KMS-11 (cell line): Measurements from ENCODE around the gene RANBP17.

Source experiments
- H2AFZ ChIP-seq: fragments of 200-600 bp; sonication (generic); 2 replicates; pipeline ENCODE4 v1.6.1; 2016; ENCODE audit warnings: antibody characterized with exemption, mixed run types, low read depth
- H3K27ac ChIP-seq: fragments of 200-600 bp; sonication (generic); 2 replicates; pipeline ENCODE4 v1.6.1; 2016; ENCODE audit warnings: mild to moderate bottlenecking, mixed run types
- H3K27me3 ChIP-seq: fragments of 200-600 bp; sonication (generic); 2 replicates; pipeline ENCODE4 v1.6.1; 2017; ENCODE audit warnings: mild to moderate bottlenecking, low read depth, mixed run types, moderate library complexity; ENCODE audit not compliant: insufficient read depth
- H3K36me3 ChIP-seq: fragments of 200-600 bp; sonication (generic); 2 replicates; pipeline ENCODE4 v1.6.1; 2017; ENCODE audit warnings: mild to moderate bottlenecking, mixed run types; ENCODE audit not compliant: insufficient read depth
- H3K4me1 ChIP-seq: fragments of 200-600 bp; sonication (generic); 2 replicates; pipeline ENCODE4 v1.6.1; 2016; ENCODE audit warnings: mild to moderate bottlenecking, low read depth, mixed run types; ENCODE audit not compliant: poor library complexity, severe bottlenecking
- H3K4me2 ChIP-seq: fragments of 200-600 bp; sonication (generic); 2 replicates; pipeline ENCODE4 v1.7.0; 2016; ENCODE audit warnings: mild to moderate bottlenecking, mixed run types
- H3K4me3 ChIP-seq: fragments of 200-600 bp; sonication (generic); IDR thresholded peaks from 2 replicates; pipeline ENCODE4 v1.6.1; 2017; ENCODE audit warnings: low read depth, low read length, mixed read lengths; ENCODE audit not compliant: insufficient read depth
- H3K79me2 ChIP-seq: fragments of 200-600 bp; sonication (generic); 2 replicates; pipeline ENCODE4 v1.6.1; 2016; ENCODE audit warnings: low read depth, mixed run types; ENCODE audit not compliant: insufficient read depth
- H3K9ac ChIP-seq: fragments of 200-600 bp; sonication (generic); 2 replicates; pipeline ENCODE4 v1.6.1; 2016; ENCODE audit warnings: mild to moderate bottlenecking, mixed run types
- H4K20me1 ChIP-seq: fragments of 200-600 bp; sonication (generic); 2 replicates; pipeline ENCODE4 v1.6.1; 2016; ENCODE audit warnings: mild to moderate bottlenecking, mixed run types; ENCODE audit not compliant: insufficient read depth
- CTCF ChIP-seq: fragments of 200-600 bp; sonication (generic); conservative IDR thresholded peaks from 2 replicates; pipeline ENCODE4 v1.6.1; 2017; ENCODE audit warnings: low read depth, mild to moderate bottlenecking, antibody characterized with exemption, low read length, moderate library complexity, mixed read lengths

Gene RANBP17

GRCh38 chr5:170875811-170876210 is 14.0 kb downstream of the RANBP17 start:
- Histone ChIP-seq H3K9ac (no peak overlapping the region), H3K4me2 (peak overlapping the region; percentile 54), H4K20me1 (no peaks in the 10 kb centered on the region), H3K27me3 (no peaks in the 10 kb centered on the region), H3K27ac (peak overlapping the region; percentile 26; the same call in 1 of the 2 replicates), H3K4me3 (no peak overlapping the region), H3K79me2 (no peaks in the 10 kb centered on the region), H3K36me3 (no peaks in the 10 kb centered on the region), H2AFZ (no peak overlapping the region), H3K4me1 (peaks cover 40% of the 10 kb centered on the region)
- TF ChIP-seq CTCF, result no peak

GRCh38 chr5:170880084-170880483 is 18.3 kb downstream of the RANBP17 start:
- peaks cover 21% of the 10 kb centered on the region for H3K4me1 ChIP-seq
- H2AFZ ChIP-seq, result no peak overlapping the region
- H3K4me3 ChIP-seq, result no peak overlapping the region
- H3K27ac ChIP-seq, result no peak overlapping the region
- H3K36me3 ChIP-seq, result no peaks in the 10 kb centered on the region
- H3K4me2 ChIP-seq, result no peak overlapping the region
- H4K20me1 ChIP-seq, result no peaks in the 10 kb centered on the region
- TF ChIP-seq CTCF, result no peak
- H3K79me2 ChIP-seq, result no peaks in the 10 kb centered on the region
- no peaks in the 10 kb centered on the region for H3K27me3 ChIP-seq
- no peak overlapping the region for H3K9ac ChIP-seq

- no peak overlapping the region for H3K9ac ChIP-seq
- no peaks in the 10 kb centered on the region for H3K79me2 ChIP-seq
- H3K27me3 ChIP-seq, result no peaks in the 10 kb centered on the region
- H3K4me2 ChIP-seq, result no peak overlapping the region
- no peak overlapping the region for H2AFZ ChIP-seq
- no peak overlapping the region for H3K4me3 ChIP-seq
- no peaks in the 10 kb centered on the region for H3K4me1 ChIP-seq
- no peak for TF ChIP-seq CTCF
- H3K36me3 ChIP-seq, result no peaks in the 10 kb centered on the region
- H3K27ac ChIP-seq, result no peak overlapping the region
- H4K20me1 ChIP-seq, result no peaks in the 10 kb centered on the region
These were observed 20.5 kb downstream of the RANBP17 start for GRCh38 chr5:170882345-170882744.

GRCh38 chr5:170885256-170885655 is 23.4 kb downstream of the RANBP17 start:
- H3K79me2 ChIP-seq, result no peaks in the 10 kb centered on the region
- H3K27me3 ChIP-seq, result no peaks in the 10 kb centered on the region
- no peak overlapping the region for H3K9ac ChIP-seq
- TF ChIP-seq CTCF, result no peak
- H3K36me3 ChIP-seq, result no peaks in the 10 kb centered on the region
- no peak overlapping the region for H3K4me3 ChIP-seq
- no peak overlapping the region for H3K27ac ChIP-seq
- no peak overlapping the region for H3K4me2 ChIP-seq
- no peak overlapping the region for H2AFZ ChIP-seq
- no peaks in the 10 kb centered on the region for H3K4me1 ChIP-seq
- H4K20me1 ChIP-seq, result no peaks in the 10 kb centered on the region
